Measurements from ENCODE around the gene PGM2.

PGM2 gene

DNA sequence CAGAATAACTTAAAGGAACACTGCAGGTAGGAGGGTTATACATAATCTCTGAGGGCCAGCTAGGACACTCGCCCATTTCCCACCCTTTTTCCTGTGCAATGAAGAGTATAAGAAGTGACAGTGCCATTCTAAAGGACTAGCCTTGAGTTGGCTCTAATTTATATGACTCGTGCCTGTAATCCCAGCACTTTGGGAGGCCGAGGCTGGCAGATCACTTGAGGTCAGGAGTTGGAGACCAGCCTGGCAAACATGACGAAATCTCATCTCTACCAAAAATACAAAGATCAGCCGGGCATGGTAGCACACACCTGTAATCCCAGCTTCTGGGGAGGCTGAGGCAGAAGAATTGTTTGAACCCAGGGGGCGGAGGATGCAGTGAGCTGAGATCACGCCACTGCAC lies 68.8 kb downstream of the PGM2 start:
- TF ChIP-seq SIN3A (IDR thresholded peaks at IDR 0.05; ENCODE audit: borderline replicate concordance, insufficient read depth, low read length) = no peak
- TF ChIP-seq FOXP2 (optimal IDR thresholded peaks at IDR 0.05; ENCODE audit: borderline replicate concordance, extremely low read depth, extremely low read length, insufficient read depth) = no peak
- TF ChIP-seq POLR2AphosphoS5 (IDR thresholded peaks at IDR 0.05; ENCODE audit: low read depth, low read length) = no peak
- TF ChIP-seq TAF1 (IDR thresholded peaks at IDR 0.05; ENCODE audit: borderline replicate concordance, insufficient read depth, low read length) = no peak
- TF ChIP-seq, protein P1, sequence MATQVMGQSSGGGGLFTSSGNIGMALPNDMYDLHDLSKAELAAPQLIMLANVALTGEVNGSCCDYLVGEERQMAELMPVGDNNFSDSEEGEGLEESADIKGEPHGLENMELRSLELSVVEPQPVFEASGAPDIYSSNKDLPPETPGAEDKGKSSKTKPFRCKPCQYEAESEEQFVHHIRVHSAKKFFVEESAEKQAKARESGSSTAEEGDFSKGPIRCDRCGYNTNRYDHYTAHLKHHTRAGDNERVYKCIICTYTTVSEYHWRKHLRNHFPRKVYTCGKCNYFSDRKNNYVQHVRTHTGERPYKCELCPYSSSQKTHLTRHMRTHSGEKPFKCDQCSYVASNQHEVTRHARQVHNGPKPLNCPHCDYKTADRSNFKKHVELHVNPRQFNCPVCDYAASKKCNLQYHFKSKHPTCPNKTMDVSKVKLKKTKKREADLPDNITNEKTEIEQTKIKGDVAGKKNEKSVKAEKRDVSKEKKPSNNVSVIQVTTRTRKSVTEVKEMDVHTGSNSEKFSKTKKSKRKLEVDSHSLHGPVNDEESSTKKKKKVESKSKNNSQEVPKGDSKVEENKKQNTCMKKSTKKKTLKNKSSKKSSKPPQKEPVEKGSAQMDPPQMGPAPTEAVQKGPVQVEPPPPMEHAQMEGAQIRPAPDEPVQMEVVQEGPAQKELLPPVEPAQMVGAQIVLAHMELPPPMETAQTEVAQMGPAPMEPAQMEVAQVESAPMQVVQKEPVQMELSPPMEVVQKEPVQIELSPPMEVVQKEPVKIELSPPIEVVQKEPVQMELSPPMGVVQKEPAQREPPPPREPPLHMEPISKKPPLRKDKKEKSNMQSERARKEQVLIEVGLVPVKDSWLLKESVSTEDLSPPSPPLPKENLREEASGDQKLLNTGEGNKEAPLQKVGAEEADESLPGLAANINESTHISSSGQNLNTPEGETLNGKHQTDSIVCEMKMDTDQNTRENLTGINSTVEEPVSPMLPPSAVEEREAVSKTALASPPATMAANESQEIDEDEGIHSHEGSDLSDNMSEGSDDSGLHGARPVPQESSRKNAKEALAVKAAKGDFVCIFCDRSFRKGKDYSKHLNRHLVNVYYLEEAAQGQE (IDR thresholded peaks at IDR 0.05; ENCODE audit: insufficient read depth in 1 of 2, low read depth in 2 of 2, low read length in 2 of 2) = no peak

DNA sequence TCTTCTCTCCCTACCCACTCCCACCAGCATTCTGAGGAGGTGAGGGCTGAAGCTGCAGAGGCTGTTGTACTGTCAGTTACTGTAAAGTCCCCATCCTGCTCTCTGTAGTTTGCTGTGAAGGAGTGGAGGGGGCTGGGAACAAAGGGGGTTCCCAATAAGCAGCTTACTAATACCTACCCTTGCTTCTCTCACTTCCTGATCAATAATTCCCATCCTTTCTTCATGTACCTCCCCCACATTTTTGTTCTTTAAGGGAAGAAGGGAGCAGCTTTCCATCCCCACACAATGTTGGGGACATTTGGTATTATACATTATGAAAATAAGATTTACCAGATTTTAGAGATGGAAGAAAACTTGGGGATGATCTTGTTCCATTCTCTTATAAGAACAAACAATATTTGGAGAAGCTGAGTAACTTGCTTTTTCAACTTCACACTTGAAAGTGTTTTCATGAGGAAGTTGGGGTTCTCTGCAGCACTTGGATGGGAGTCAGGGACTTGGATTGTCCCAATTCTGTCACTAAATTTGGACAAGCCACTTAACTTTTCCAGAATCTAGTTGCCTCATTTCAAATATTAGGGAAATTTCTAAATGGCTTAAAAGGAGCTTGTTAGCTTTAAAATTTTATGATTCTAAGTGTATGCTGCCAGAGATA lies 69.8 kb downstream of the PGM2 start:
- TF ChIP-seq FOXP2 (optimal IDR thresholded peaks at IDR 0.05; ENCODE audit: borderline replicate concordance, extremely low read depth, extremely low read length, insufficient read depth) (no peak), POLR2AphosphoS5 (IDR thresholded peaks at IDR 0.05; ENCODE audit: low read depth, low read length) (no peak), SIN3A (IDR thresholded peaks at IDR 0.05; ENCODE audit: borderline replicate concordance, insufficient read depth, low read length) (no peak), TAF1 (IDR thresholded peaks at IDR 0.05; ENCODE audit: borderline replicate concordance, insufficient read depth, low read length) (no peak)
- TF ChIP-seq, protein P1 (IDR thresholded peaks at IDR 0.05; ENCODE audit: insufficient read depth in 1 of 2, low read depth in 2 of 2, low read length in 2 of 2) = no peak

DNA sequence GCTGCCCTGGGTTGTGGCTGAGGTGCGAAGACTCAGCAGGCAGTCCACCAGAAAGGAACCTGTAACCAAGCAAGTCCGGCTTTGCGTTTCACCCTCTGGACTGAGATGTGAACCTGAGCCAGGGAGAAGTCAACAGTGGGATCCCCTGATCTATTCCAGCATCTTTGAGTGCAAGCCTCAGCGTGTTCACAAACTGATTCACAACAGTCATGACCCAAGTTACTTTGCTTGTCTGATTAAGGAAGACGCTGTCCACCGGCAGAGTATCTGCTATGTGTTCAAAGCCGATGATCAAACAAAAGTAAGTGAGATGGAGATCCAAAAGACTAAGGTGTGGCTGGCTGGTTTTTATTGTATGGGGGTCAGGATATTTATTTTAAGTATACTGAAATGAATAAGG lies 75.7 kb downstream of the PGM2 start:
- TF ChIP-seq TAF1 (IDR thresholded peaks at IDR 0.05; ENCODE audit: borderline replicate concordance, insufficient read depth, low read length) (no peak), SIN3A (IDR thresholded peaks at IDR 0.05; ENCODE audit: borderline replicate concordance, insufficient read depth, low read length) (no peak), POLR2AphosphoS5 (IDR thresholded peaks at IDR 0.05; ENCODE audit: low read depth, low read length) (no peak), FOXP2 (optimal IDR thresholded peaks at IDR 0.05; ENCODE audit: borderline replicate concordance, extremely low read depth, extremely low read length, insufficient read depth) (no peak)
- TF ChIP-seq, protein P1 (IDR thresholded peaks at IDR 0.05; ENCODE audit: insufficient read depth in 1 of 2, low read depth in 2 of 2, low read length in 2 of 2) = no peak

DNA sequence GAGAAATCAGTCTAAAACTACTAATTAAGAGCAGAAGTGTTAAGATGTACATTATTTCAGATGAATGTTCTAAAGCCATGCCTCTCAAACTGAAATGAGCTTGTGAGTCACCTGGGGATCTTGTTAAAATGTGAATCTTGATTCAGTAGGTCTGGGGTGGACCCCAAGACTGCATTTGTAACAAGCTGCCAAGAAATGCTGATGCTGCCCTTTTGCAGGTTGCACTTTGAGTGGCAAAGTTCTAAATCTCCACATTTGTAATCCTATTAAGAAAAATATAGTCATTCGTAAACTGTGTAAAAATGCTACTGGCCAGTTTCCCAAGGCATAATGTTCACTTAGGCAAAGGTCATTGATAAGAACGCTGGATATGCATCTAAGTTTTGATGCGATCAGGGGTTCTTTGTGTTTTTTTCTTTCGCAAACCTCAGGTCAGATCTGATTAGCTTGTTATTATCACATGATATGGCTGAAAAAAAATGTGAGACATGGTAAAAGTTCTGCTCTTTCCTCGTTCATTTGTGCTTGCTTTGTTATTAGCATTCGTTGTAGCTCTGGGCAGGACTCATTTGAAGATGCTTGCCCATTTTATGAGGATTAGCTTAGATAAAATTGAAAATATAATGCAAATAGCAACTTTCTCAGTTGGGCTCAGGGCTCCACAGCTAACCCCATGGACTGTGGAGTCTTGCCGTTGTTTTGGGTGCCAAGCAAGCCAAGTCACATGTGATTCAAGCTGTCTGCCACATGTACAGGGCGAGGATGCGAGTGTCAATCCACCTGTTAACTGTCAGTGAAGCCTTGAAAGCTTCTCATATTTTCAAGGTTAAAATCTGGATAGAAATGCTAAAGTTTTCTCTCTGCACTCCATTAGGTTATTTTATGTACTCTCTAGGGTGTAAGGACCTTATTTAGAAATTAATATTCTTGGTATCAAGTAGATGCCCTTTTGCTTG lies 76.5 kb downstream of the PGM2 start:
- no peak for TF ChIP-seq TAF1 (IDR thresholded peaks at IDR 0.05; ENCODE audit: borderline replicate concordance, insufficient read depth, low read length)
- no peak for TF ChIP-seq POLR2AphosphoS5 (IDR thresholded peaks at IDR 0.05; ENCODE audit: low read depth, low read length)
- no peak for TF ChIP-seq FOXP2 (optimal IDR thresholded peaks at IDR 0.05; ENCODE audit: borderline replicate concordance, extremely low read depth, extremely low read length, insufficient read depth)
- TF ChIP-seq, protein P1 (IDR thresholded peaks at IDR 0.05; ENCODE audit: insufficient read depth in 1 of 2, low read depth in 2 of 2, low read length in 2 of 2) = no peak
- TF ChIP-seq SIN3A (IDR thresholded peaks at IDR 0.05; ENCODE audit: borderline replicate concordance, insufficient read depth, low read length) = no peak

Measured in PFSK-1 (cell line).